ENCODE measurements around the gene BBX. TPM values are rescaled to one million over a fixed set of nuclear protein-coding genes. Genes with fewer than 3 reads are reported as not detected.

Gene BBX
- total and polyA plus RNA-seq, 2 of the 13 experiments (the other 11 are each of a cell fraction or from before 2014, with no cell fraction given), result 13.7 to 23.2 TPM

- POLR2A ChIA-PET, result no interaction called here
- Histone ChIP-seq H3K4me2 (ENCODE audit: low read depth, low read length) (no peak overlapping the region), H3K79me2 (ENCODE audit: insufficient read depth, low read length) (peaks cover 2% of the 10 kb centered on the region), H2AFZ (ENCODE audit: low read length) (no peak overlapping the region), H3K27me3 (ENCODE audit: control insufficient read depth in 1 of 2, insufficient read depth in 2 of 2, low read length in 2 of 2) (no peaks in the 10 kb centered on the region), H3K4me1 (ENCODE audit: insufficient read depth, low read length) (0 out of 2 replicates have a peak, but pooled peaks cover 5% of the 10 kb centered on the region), H3K9me3 (ENCODE audit: low read length) (no peaks in the 10 kb centered on the region), H3K4me3 (replicated peaks in 1 of 3; ENCODE audit: insufficient read depth in 1 of 3, low read depth in 2 of 3, low read length in 3 of 3) (no peak overlapping the region), H3K27ac (ENCODE audit: extremely low read length, insufficient read depth, low read length) (no peak overlapping the region), H3K9ac (ENCODE audit: insufficient read depth, low read depth, low read length) (no peak overlapping the region), H4K20me1 (ENCODE audit: insufficient read depth, low read length) (peaks cover 5% of the 10 kb centered on the region), H3K36me3 (replicated peaks in 1 of 2; ENCODE audit: control insufficient read depth in 1 of 2, insufficient read depth in 2 of 2, low read length in 2 of 2) (no peaks in the 10 kb centered on the region)
- CTCF ChIA-PET (ENCODE audit: low intra/inter-chr PET ratio, low total read pairs), result no interaction called here
- intact Hi-C loops (cut with micrococcal nuclease; ENCODE audit: unreplicated experiment) (no loop called here), in situ Hi-C loops (cut with HindIII; ENCODE audit: extremely low pct_ligation_motif_present, low pct_unique_long_range_greater_than_20kb) (loop anchor here (25.0 kb wide), 1 partner anchor 308 kb away; no protein-coding TSS in a partner anchor)
- DNase-seq (ENCODE audit: low spot score) (no peak), FAIRE-seq (no peak), ATAC-seq (no peak)
- BruUV-seq (replicated peaks), result no TSS peak
- WGBS (ENCODE audit: low lambda C conversion rate), result 80% methylated on average over 1 of the region's 1 CpG
- TF ChIP-seq ZNF652 (CRISPR knock-in tag; IDR thresholded peaks at IDR 0.05; ENCODE audit: borderline replicate concordance, low read depth) (0 out of 2 replicates have a peak, but pooled peaks have one; percentile 49), ZIK1 (CRISPR knock-in tag; IDR thresholded peaks at IDR 0.05; ENCODE audit: borderline replicate concordance, low read depth) (no peak)
Observed at GRCh38 chr3:107545680-107546120, 22.9 kb downstream of the BBX start.

GRCh38 chr3:107548601-107549000, 25.8 kb downstream of the BBX start:
- H3K4me2 ChIP-seq (ENCODE audit: low read depth, low read length), result no peak overlapping the region
- no peak for DNase-seq (ENCODE audit: low spot score)
- no peaks in the 10 kb centered on the region for H3K27me3 ChIP-seq (ENCODE audit: control insufficient read depth in 1 of 2, insufficient read depth in 2 of 2, low read length in 2 of 2)
- BruUV-seq (replicated peaks), result no TSS peak
- no peak overlapping the region for H2AFZ ChIP-seq (ENCODE audit: low read length)
- no peaks in the 10 kb centered on the region for H3K36me3 ChIP-seq (replicated peaks in 1 of 2; ENCODE audit: control insufficient read depth in 1 of 2, insufficient read depth in 2 of 2, low read length in 2 of 2)
- peaks cover 5% of the 10 kb centered on the region for H4K20me1 ChIP-seq (ENCODE audit: insufficient read depth, low read length)
- H3K79me2 ChIP-seq (ENCODE audit: insufficient read depth, low read length), result peaks cover 7% of the 10 kb centered on the region
- 0 out of 2 replicates have a peak, but pooled peaks cover 5% of the 10 kb centered on the region for H3K4me1 ChIP-seq (ENCODE audit: insufficient read depth, low read length)
- ATAC-seq, result no peak
- ChIA-PET POLR2A (no interaction called here), CTCF (ENCODE audit: low intra/inter-chr PET ratio, low total read pairs) (no interaction called here)
- intact Hi-C loops (cut with micrococcal nuclease; ENCODE audit: unreplicated experiment) (no loop called here), in situ Hi-C loops (cut with HindIII; ENCODE audit: extremely low pct_ligation_motif_present, low pct_unique_long_range_greater_than_20kb) (loop anchor here (25.0 kb wide), 1 partner anchor 311 kb away; no protein-coding TSS in a partner anchor)
- 98% methylated on average over 2 of the region's 2 CpGs for WGBS (ENCODE audit: low lambda C conversion rate)
- H3K27ac ChIP-seq (ENCODE audit: extremely low read length, insufficient read depth, low read length), result no peak overlapping the region
- FAIRE-seq, result no peak
- no peak overlapping the region for H3K4me3 ChIP-seq (replicated peaks in 1 of 3; ENCODE audit: insufficient read depth in 1 of 3, low read depth in 2 of 3, low read length in 3 of 3)
- no peaks in the 10 kb centered on the region for H3K9me3 ChIP-seq (ENCODE audit: low read length)
- no peak overlapping the region for H3K9ac ChIP-seq (ENCODE audit: insufficient read depth, low read depth, low read length)
- TF ChIP-seq SP140L (CRISPR knock-in tag; IDR thresholded peaks at IDR 0.05; ENCODE audit: borderline replicate concordance) (no peak), ZKSCAN8 (CRISPR knock-in tag; IDR thresholded peaks at IDR 0.05; ENCODE audit: borderline replicate concordance) (no peak), MEIS2 (CRISPR knock-in tag; IDR thresholded peaks at IDR 0.05) (no peak), ZNF503 (CRISPR knock-in tag; IDR thresholded peaks at IDR 0.05) (no peak), ZNF343 (CRISPR knock-in tag; IDR thresholded peaks at IDR 0.05) (no peak), ZC3H13 (CRISPR knock-in tag; IDR thresholded peaks at IDR 0.05) (no peak), SRSF1 (optimal IDR thresholded peaks at IDR 0.05; ENCODE audit: low read depth, low read length) (no peak), ZNF362 (CRISPR knock-in tag; IDR thresholded peaks at IDR 0.05; ENCODE audit: borderline replicate concordance) (no peak), ATAD3A (CRISPR knock-in tag; IDR thresholded peaks at IDR 0.05) (no peak), ZNF101 (CRISPR knock-in tag; IDR thresholded peaks at IDR 0.05; ENCODE audit: borderline replicate concordance, low read depth) (no peak), ZNF570 (CRISPR knock-in tag; IDR thresholded peaks at IDR 0.05; ENCODE audit: borderline replicate concordance) (no peak)
